Measurements from ENCODE around the gene TAGAP.

DNA sequence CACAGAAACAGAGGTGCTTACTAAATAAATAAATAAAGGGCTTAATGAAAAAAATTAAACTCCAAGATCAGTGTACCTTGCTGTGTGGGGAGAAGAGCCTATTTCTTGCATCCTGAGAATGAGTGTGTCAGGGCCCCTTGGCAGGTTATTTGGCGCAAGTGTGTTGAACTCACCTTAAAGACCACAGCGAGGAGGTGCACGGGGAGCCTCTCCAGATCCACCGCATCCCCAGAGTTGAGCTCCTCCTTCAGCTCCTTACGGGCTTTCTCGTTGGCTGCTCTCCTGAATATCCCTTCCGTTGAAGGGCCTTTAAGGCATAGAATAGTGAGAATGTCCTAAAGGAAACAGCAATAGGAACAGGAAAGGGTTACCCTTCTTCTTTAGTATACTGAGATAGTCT lies 3.6 kb downstream of the TAGAP start:
- TF ChIP-seq YY1 (IDR thresholded peaks at IDR 0.05; ENCODE audit: low read depth, low read length) (no peak), POLR2A (IDR thresholded peaks at IDR 0.05; ENCODE audit: control extremely low read depth in 1 of 2, low read depth in 2 of 2, low read length in 2 of 2) (no peak)
- TF ChIP-seq, protein P1, sequence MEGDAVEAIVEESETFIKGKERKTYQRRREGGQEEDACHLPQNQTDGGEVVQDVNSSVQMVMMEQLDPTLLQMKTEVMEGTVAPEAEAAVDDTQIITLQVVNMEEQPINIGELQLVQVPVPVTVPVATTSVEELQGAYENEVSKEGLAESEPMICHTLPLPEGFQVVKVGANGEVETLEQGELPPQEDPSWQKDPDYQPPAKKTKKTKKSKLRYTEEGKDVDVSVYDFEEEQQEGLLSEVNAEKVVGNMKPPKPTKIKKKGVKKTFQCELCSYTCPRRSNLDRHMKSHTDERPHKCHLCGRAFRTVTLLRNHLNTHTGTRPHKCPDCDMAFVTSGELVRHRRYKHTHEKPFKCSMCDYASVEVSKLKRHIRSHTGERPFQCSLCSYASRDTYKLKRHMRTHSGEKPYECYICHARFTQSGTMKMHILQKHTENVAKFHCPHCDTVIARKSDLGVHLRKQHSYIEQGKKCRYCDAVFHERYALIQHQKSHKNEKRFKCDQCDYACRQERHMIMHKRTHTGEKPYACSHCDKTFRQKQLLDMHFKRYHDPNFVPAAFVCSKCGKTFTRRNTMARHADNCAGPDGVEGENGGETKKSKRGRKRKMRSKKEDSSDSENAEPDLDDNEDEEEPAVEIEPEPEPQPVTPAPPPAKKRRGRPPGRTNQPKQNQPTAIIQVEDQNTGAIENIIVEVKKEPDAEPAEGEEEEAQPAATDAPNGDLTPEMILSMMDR (IDR thresholded peaks at IDR 0.05; ENCODE audit: control extremely low read depth in 1 of 3, insufficient read depth in 1 of 3, low read depth in 1 of 3, low read length in 3 of 3) = no peak
